Neural cell (in vitro differentiated cells): Measurements from ENCODE around the gene EPB41L5. TPM values are rescaled to one million over a fixed set of nuclear protein-coding genes. Genes with fewer than 3 reads are reported as not detected.

Experiments
- H2AFZ ChIP-seq: fragments of 200-600, 300-800 bp; sonication (generic), shearing (Covaris generic); 2 replicates; pipeline ENCODE4 v1.6.0; 2014; ENCODE audit warnings: low read depth, mild to moderate bottlenecking, antibody characterized with exemption, low read length, moderate library complexity
- H3F3A ChIP-seq: fragments of 200-600 bp; shearing (Covaris generic); 2 replicates; pipeline ENCODE4 v1.6.1; 2016; ENCODE audit warnings: mild to moderate bottlenecking, moderate library complexity, mixed read lengths, antibody characterized with exemption, low read length; ENCODE audit not compliant: insufficient read depth, poor library complexity, severe bottlenecking
- H3K27ac ChIP-seq: fragments of 200-600, 300-800 bp; sonication (generic), shearing (Covaris generic); 2 replicates; pipeline ENCODE4 v1.5.1; 2014; ENCODE audit warnings: mild to moderate bottlenecking, low read length, moderate library complexity
- H3K27me3 ChIP-seq: fragments of 300-800, 200-600 bp; sonication (generic), shearing (Covaris generic); 2 replicates; pipeline ENCODE4 v1.6.0; 2014; ENCODE audit warnings: mild to moderate bottlenecking, low read depth, low read length, moderate library complexity; ENCODE audit not compliant: insufficient read depth
- H3K36me3 ChIP-seq: fragments of 300-800, 200-600 bp; sonication (generic), shearing (Covaris generic); 2 replicates; pipeline ENCODE4 v1.5.1; 2014; ENCODE audit warnings: mild to moderate bottlenecking, antibody characterized with exemption, low read length, moderate library complexity; ENCODE audit not compliant: insufficient read depth
- H3K4me2 ChIP-seq: fragments of 300-800, 200-600 bp; sonication (generic), shearing (Covaris generic); 2 replicates; pipeline ENCODE4 v1.6.0; 2014; ENCODE audit warnings: mild to moderate bottlenecking, low read length
- H3K4me3 ChIP-seq: fragments of 300-800, 200-600 bp; sonication (generic), shearing (Covaris generic); 2 replicates; pipeline ENCODE4 v1.5.1; 2014; ENCODE audit warnings: mild to moderate bottlenecking, low read length, moderate library complexity
- H3K79me2 ChIP-seq: fragments of 200-600 bp; shearing (Covaris generic); replicated peaks from 2 replicates; pipeline ENCODE4 v1.6.0; 2014; ENCODE audit warnings: mild to moderate bottlenecking, low read length, moderate library complexity; ENCODE audit not compliant: insufficient read depth
- H3K9ac ChIP-seq: fragments of 300-800, 200-600 bp; sonication (generic), shearing (Covaris generic); 2 replicates; pipeline ENCODE4 v1.6.1; 2016; ENCODE audit warnings: mild to moderate bottlenecking, low read length, mixed read lengths
- H3K9me2 ChIP-seq: fragments of 200-600 bp; shearing (Covaris generic); 2 replicates; pipeline ENCODE4 v1.6.1; 2016; ENCODE audit warnings: mild to moderate bottlenecking, low read length, mixed read lengths; ENCODE audit not compliant: insufficient read depth
- H3K9me3 ChIP-seq: fragments of 200-600, 300-800 bp; sonication (generic), shearing (Covaris generic); 2 replicates; pipeline ENCODE4 v1.6.1; 2016; ENCODE audit warnings: mild to moderate bottlenecking, mixed run types, low read length, moderate library complexity, mixed read lengths
- H4K20me1 ChIP-seq: fragments of 200-600 bp; shearing (Covaris generic); 2 replicates; pipeline ENCODE4 v1.6.1; 2016; ENCODE audit warnings: mild to moderate bottlenecking, mixed run types; ENCODE audit not compliant: insufficient read depth
- CTCF ChIP-seq: fragments of 450-650 bp; IDR thresholded peaks from 2 replicates; pipeline ENCODE4 v1.5.1; 2014; ENCODE audit warnings: antibody characterized with exemption, mild to moderate bottlenecking, moderate library complexity; ENCODE audit not compliant: poor library complexity, severe bottlenecking
- EP300 ChIP-seq: fragments of 450-650 bp; conservative IDR thresholded peaks from 2 replicates; pipeline ENCODE4 v1.6.1; 2014; ENCODE audit warnings: antibody characterized with exemption, mild to moderate bottlenecking, moderate library complexity; ENCODE audit not compliant: poor library complexity, severe bottlenecking
- EZH2 ChIP-seq: fragments of 200-600, 300-800 bp; shearing (Covaris generic), sonication (generic); IDR thresholded peaks from 2 replicates; pipeline ENCODE4 v1.6.1; 2014; ENCODE audit warnings: antibody characterized with exemption, low read length, borderline replicate concordance, mild to moderate bottlenecking; ENCODE audit not compliant: insufficient read depth, poor library complexity, severe bottlenecking
- MXI1 ChIP-seq: fragments of 450-650 bp; conservative IDR thresholded peaks from 2 replicates; pipeline ENCODE4 v1.6.1; 2014; ENCODE audit warnings: antibody characterized with exemption, mild to moderate bottlenecking; ENCODE audit not compliant: poor library complexity, severe bottlenecking
- POLR2AphosphoS5 ChIP-seq: IDR thresholded peaks from 2 replicates; pipeline ENCODE4 v1.6.1; 2012
- RAD21 ChIP-seq: fragments of 450-650 bp; conservative IDR thresholded peaks from 2 replicates; pipeline ENCODE4 v1.6.1; 2014; ENCODE audit warnings: antibody characterized with exemption, mild to moderate bottlenecking, moderate library complexity
- REST ChIP-seq: IDR thresholded peaks from 2 replicates; pipeline ENCODE4 v1.6.1; 2012; ENCODE audit warnings: borderline replicate concordance
- SMC3 ChIP-seq: fragments of 450-650 bp; conservative IDR thresholded peaks from 2 replicates; pipeline ENCODE4 v1.6.1; 2014; ENCODE audit warnings: antibody characterized with exemption, mild to moderate bottlenecking, moderate library complexity; ENCODE audit not compliant: poor library complexity
- TAF1 ChIP-seq: IDR thresholded peaks from 2 replicates; pipeline ENCODE4 v1.6.1; 2012; ENCODE audit warnings: low read depth
- polyA plus RNA-seq: library from polyadenylated mRNA; depleted of rRNA; stranded (reverse); fragments of >200 nt; gene quantifications from 2 replicates; pipeline ENCODE4 v1.2.3, GENCODE V29; 2014

Gene EPB41L5
- polyA plus RNA-seq, 1 donor from 2014 or later, result 32.9 TPM

GRCh38 chr2:120208381-120209353, 195.8 kb downstream of the EPB41L5 start:
- Histone ChIP-seq H2AFZ (no peak overlapping the region), H3K36me3 (no peaks in the 10 kb centered on the region), H3K27ac (no peak overlapping the region), H3K4me3 (no peak overlapping the region), H3K27me3 (no peaks in the 10 kb centered on the region), H3K79me2 (no peaks in the 10 kb centered on the region), H3F3A (no peaks in the 10 kb centered on the region), H3K4me2 (no peak overlapping the region), H4K20me1 (no peaks in the 10 kb centered on the region), H3K9ac (no peak overlapping the region), H3K9me3 (no peaks in the 10 kb centered on the region), H3K9me2 (no peaks in the 10 kb centered on the region)
- no peak for TF ChIP-seq REST

- no peak overlapping the region for H3K27ac ChIP-seq
- no peak overlapping the region for H3K4me2 ChIP-seq
- no peaks in the 10 kb centered on the region for H4K20me1 ChIP-seq
- H3K27me3 ChIP-seq, result no peaks in the 10 kb centered on the region
- no peaks in the 10 kb centered on the region for H3F3A ChIP-seq
- no peak overlapping the region for H3K4me3 ChIP-seq
- H3K9me2 ChIP-seq, result no peaks in the 10 kb centered on the region
- no peak overlapping the region for H2AFZ ChIP-seq
- no peak overlapping the region for H3K9ac ChIP-seq
- no peak for TF ChIP-seq TAF1
- TF ChIP-seq POLR2AphosphoS5, result no peak
- no peak for TF ChIP-seq CTCF
- TF ChIP-seq MXI1, result no peak
- TF ChIP-seq REST, result no peak
- TF ChIP-seq RAD21, result no peak
- no peak for TF ChIP-seq EZH2
- no peak for TF ChIP-seq EP300
- no peak for TF ChIP-seq SMC3
- H3K79me2 ChIP-seq, result no peaks in the 10 kb centered on the region
- no peaks in the 10 kb centered on the region for H3K9me3 ChIP-seq
- no peaks in the 10 kb centered on the region for H3K36me3 ChIP-seq
These were observed 196.8 kb downstream of the EPB41L5 start for GRCh38 chr2:120209427-120210269.
